Myocyte (in vitro differentiated cells): Measurements from ENCODE around the gene TRIM33. TPM values are rescaled to one million over a fixed set of nuclear protein-coding genes. Genes with fewer than 3 reads are reported as not detected.

Source experiments
- DNase-seq: peaks from one replicate; pipeline ENCODE4 v3.0.0-alpha.2; 2012; ENCODE audit warnings: low read depth
- total RNA-seq: library from RNA; depleted of rRNA; stranded (reverse); fragments of >200 nt; gene quantifications from 2 replicates; pipeline ENCODE4 v1.2.3, GENCODE V29; 2014

Gene TRIM33
- total RNA-seq, 1 donor from 2014 or later, result 19.1 TPM

DNA sequence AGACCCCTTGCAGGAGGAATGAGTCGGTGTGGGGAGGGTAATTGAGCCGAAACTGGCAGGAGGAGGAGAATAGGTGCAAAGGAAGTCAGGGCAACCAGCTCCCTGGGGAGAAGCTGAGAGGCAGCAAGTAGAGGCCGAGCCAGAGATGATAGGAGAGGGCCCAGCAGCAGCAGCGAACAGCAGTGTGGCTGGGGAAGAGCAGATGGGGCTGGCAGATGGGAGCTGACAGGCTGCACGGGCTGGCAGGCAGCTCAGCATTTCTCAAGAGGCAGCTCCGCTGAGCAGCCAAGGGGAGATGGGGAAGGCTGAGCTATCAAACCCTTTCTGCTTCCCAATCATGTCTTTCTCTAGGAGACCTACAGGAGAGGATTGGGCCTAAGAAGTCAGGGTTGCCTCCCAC is 158.2 kb downstream of the TRIM33 start:
- no peak for DNase-seq

DNA sequence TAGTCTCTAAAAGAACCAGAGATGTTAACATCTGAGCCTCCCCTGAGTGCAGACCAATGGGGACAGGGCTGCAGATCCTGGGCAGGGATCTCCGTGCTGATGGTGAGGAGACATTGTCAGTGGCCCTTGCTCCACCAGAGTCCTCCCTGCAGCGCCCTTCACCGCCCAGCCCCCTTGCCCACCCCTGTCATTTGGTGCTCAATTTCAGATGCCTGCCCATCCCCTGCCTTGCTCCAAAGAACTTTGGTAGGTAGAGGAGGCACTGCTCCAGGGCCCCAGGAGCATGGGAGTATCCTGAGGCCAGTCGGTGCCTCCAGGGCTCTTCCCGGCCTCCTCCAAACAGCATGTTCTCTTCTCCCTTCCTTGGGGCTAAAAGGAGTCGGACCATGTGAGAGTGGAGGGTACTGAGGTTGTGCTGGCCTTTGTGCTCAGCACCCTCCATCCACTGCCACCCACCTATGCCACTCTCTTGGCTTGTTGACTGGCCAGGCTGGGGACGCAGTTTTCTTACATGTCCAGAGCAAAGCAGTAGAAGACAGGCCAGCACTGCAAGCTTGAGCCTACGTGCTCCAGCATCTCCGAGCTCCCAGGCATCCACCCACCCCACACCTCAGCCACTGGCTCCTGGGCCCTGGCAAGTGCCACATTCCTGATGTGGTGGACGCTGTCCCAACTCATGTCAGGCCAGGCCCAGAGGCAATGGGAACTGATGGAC is 160.1 kb downstream of the TRIM33 start:
- DNase-seq, result no peak

DNA sequence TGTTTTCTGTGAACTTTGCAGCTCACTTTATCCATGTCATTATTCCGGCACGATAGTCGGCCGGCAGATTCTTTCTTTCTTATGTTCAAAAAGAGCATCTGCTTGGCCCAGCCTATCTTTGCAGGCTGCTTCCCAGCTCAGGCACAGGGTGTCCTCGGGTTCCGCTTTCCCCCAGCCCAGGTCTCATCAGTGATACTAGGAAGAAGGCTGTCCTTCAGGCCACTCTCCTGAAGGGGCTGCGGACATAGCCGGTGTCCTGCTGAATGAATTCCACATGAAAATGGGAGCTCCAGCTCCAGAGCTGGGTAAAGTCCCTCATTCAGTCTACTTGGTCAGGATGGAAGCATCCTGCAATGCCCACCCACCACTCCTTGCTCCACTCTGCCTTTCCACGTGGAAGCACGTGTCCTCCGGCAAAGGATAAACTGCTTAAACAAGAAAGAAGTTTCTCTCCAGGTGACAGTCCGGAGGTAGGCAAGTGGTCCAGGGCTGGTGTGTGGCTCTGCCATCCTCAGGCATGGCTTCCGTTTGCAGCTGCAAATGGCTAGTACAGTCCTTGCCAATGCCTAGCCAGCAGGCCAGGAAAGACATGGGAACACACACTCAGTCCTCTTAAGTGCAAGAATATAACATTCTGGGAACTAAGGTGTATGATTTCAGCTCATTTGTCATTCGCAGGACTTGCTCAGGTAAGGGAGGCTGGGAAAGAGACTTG is 161.0 kb downstream of the TRIM33 start:
- DNase-seq, result no peak

DNA sequence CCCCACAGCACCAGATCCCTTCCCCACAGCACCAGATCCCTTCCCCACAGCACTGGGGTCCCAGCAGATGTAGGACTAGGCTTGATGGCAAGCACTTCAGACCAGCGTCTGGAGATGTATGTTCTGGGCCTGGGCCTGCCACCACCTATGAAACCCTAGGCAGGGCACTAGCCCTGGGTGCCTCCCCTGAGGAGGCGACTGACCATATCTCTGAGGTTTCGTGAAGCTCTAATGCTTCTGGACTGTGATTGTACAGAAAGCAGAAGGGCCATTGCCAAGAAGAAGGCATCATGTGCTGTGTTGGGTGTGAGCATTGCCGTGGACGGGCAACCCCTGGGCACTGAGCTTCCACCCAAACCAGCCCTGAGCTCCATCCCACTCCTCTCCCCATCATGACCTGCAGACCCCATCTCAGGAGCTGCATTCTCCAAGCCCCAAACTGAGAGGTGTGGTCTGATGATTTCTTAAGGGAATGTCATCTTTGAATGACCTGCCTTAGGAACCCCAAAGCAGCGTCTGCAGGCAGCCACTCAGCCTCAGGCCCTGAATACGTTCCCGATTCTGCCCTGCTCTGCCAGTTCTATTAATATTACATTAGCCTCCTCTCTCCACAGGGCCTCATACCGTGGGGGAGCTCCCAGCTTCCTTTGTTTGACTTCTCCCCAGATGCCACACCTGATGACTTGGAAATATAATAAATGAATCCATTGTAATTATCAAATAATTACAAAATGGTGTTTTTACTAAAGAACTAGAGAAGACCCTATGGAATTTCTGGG is 163.4 kb downstream of the TRIM33 start:
- no peak for DNase-seq

DNA sequence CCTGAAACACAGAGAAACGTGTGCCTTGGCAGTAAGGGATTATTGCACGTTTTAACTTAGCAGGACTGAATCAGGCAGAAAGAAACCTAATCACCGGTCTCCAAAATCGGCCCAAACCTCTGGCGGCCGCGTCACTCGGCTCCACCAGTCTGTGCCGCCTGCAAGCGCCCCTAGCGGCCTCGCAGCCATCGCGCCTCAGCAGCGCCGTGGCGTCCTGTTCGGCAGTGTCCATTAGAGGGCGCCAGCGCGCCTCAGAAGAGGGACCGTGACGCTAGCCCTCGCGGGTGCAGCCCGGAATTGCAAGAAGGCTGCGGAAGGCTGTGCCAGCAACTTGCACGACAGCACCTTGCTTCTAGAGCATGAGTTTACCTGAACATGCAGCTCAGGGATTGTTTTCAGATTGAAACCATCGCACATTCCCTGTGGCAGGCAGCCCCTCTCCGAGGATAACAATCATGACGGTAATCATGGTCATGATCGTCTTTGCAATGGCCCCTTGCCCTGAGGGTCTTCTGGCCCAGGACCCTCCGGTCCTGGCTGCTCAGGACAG is 164.4 kb downstream of the TRIM33 start:
- peak; percentile 94 for DNase-seq

DNA sequence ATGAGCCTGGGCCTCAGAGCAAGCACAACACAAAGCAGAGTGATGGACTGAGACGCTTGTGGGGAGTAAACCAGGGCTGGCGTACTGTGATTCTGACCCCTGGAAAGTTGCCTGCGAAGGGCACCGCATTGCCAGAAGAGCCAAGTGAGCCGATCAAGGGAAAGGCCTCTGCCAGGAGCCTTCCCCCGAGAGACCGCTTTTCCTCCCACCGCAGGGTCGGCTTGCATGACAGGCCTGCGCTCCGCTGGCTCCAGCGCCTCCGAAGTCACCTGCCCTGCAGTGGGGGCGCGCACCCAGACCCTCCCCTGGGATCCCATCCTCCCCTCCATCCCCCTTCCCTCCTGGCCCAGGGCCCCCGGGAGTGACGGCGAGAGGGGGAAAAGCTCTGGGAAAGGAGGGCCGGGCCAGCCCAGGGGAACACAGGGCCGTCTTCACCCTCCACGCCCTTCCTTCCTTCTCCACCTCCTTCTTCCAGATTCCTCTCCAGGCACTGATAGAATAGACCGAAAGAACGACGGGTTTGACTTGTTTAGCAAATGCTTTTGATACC is 165.0 kb downstream of the TRIM33 start:
- no peak for DNase-seq

DNA sequence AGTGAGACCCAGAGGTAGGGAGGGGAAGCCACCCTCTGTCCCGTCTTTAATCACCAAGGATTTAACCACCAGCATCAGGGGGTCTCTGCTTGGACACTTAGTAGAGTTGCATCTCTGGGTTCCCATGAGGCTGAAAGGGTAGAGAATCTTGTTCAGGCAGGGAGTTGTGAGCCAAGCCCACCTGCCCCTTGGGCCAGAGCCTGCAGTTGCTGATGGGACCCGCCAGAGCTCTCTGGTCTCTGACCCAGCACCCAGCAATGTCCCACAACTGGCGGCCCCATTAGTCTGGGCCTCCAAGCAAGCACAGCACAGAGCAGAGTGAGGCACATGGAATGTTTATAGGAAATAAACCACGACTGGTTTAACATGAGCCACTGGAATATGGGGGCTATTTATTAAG is 166.3 kb downstream of the TRIM33 start:
- DNase-seq, result peak; percentile 28

Other genes starting within 250 kb of the TRIM33 start
- gene BCAS2, start 70.4 kb upstream of the TRIM33 start, total RNA-seq, result 31.1 and 35.1 TPM in 2 replicates
- gene DENND2C, start 158.8 kb upstream of the TRIM33 start, total RNA-seq, result 11.3 and 17.1 TPM in 2 replicates
- gene AMPD1, start 184.3 kb upstream of the TRIM33 start, total RNA-seq, result 8.1 and 13.6 TPM in 2 replicates
- 57.6 and 70.7 TPM in 2 replicates for gene NRAS, start 205.6 kb upstream of the TRIM33 start, total RNA-seq
- gene CSDE1, start 246.8 kb upstream of the TRIM33 start, total RNA-seq, result 1,775 and 1,819 TPM in 2 replicates